ENCODE measurements around the gene SLC29A4. TPM values are rescaled to one million over a fixed set of nuclear protein-coding genes. Genes with fewer than 3 reads are reported as not detected.

SLC29A4 gene
- total and polyA plus RNA-seq, 12 donors, result 0.69 to 22.0 (median 3.5) TPM

DNA sequence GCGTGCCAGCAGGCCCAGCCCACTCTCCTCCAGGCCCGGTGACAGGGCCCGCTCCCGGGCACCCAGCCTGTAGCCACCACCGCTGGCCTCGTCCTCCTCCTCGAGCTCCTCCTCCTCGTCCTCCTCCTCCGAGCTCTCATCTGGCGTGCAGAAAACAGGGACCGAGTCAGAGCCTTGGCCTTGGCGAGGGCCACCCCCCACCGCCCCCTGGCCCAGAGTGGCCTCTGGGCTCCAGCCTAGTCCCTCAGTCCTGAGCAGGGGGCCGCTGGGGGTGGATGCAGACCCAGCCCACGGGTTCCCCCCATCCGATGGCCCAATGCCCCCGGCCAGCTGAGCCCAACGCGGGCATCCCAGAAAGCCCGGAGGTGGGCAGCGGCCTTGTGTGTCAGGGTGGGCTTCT is 62.9 kb downstream of the SLC29A4 start:
- no peak overlapping the region for H3K27ac ChIP-seq
- WGBS, 4 donors, result 96 to 100% (median 97%) methylated on average over 5 to 21 of the region's 21 CpGs
- no peak for DNase-seq
- no peak overlapping the region for H3K4me3 ChIP-seq
- intact Hi-C loops (cut with DNase I), result no loop called here
- peaks cover 0 to 62% of the 10 kb centered on the region in 2 donors for H3K36me3 ChIP-seq (replicated peaks in 1 of 2)
- H3K4me1 ChIP-seq (replicated peaks in 1 of 2), result no peaks in the 10 kb centered on the region
- H3K9me3 ChIP-seq (replicated peaks in 1 of 3), result peaks cover 0 to 9% (median 0%) of the 10 kb centered on the region in 3 donors
- H3K27me3 ChIP-seq, result no peaks in the 10 kb centered on the region
- TF ChIP-seq, protein P1, sequence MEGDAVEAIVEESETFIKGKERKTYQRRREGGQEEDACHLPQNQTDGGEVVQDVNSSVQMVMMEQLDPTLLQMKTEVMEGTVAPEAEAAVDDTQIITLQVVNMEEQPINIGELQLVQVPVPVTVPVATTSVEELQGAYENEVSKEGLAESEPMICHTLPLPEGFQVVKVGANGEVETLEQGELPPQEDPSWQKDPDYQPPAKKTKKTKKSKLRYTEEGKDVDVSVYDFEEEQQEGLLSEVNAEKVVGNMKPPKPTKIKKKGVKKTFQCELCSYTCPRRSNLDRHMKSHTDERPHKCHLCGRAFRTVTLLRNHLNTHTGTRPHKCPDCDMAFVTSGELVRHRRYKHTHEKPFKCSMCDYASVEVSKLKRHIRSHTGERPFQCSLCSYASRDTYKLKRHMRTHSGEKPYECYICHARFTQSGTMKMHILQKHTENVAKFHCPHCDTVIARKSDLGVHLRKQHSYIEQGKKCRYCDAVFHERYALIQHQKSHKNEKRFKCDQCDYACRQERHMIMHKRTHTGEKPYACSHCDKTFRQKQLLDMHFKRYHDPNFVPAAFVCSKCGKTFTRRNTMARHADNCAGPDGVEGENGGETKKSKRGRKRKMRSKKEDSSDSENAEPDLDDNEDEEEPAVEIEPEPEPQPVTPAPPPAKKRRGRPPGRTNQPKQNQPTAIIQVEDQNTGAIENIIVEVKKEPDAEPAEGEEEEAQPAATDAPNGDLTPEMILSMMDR (IDR thresholded peaks at IDR 0.05), result no peak
- TF ChIP-seq POLR2A (IDR thresholded peaks at IDR 0.05), result no peak

DNA sequence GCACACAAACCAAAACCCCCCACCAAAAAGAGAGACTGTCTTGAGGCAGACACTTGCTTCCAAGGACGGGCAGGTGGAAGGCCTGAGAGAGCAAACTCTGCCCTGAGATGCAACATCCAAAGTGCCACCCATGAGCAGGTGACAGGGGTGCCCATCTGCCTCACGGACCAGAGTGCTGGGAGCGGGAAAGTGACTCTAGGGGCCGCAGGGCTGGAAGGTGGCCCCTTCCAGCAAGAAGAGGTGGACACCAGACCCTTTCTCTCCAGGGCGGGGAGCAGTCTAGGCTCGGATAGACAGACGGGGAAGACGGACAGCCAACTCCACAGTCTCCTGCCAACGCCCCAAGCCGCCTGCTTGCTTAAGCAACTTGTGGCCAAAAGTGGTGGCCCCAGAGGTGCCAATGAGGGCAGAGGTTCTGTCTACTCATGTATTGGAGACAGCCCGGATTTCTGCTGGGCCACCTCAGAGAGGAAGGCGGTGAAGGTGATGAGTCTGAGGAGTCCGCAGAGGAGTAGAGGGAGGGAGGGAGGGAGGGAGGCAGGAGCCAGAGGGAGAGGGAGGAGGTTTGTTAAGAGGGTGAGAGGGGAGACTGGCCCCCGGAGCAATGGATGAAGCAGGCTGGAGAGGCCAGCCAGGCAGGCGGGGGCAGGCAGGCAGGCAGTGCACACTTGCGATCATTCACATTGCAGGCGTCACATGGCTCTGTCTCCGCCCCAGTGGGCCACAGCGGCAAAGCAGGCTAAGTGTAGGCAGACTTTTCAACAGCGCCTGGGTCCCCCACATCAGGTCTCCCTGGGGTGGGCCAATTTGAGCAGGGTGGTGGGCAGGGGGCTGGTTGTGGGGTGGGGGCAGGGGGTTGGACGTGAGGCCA is 65.6 kb downstream of the SLC29A4 start:
- no peaks in the 10 kb centered on the region for H3K27me3 ChIP-seq
- TF ChIP-seq, protein P1 (IDR thresholded peaks at IDR 0.05), result no peak
- no peak for TF ChIP-seq POLR2A (IDR thresholded peaks at IDR 0.05)
- no peak for DNase-seq
- H3K4me1 ChIP-seq (replicated peaks in 1 of 2), result no peaks in the 10 kb centered on the region
- peaks cover 0 to 9% (median 0%) of the 10 kb centered on the region in 3 donors for H3K9me3 ChIP-seq (replicated peaks in 1 of 3)
- no peak overlapping the region for H3K4me3 ChIP-seq
- WGBS, 4 donors, result 84 to 93% (median 90%) methylated on average over 7 to 21 of the region's 21 CpGs
- peak overlapping the region in 1 of 5 donors; percentile 5 for H3K27ac ChIP-seq
- peaks cover 0 to 59% of the 10 kb centered on the region in 2 donors for H3K36me3 ChIP-seq (replicated peaks in 1 of 2)
- intact Hi-C loops (cut with DNase I), result no loop called here

- intact Hi-C loops (cut with DNase I), result no loop called here
- peak overlapping the region in 1 of 5 donors; percentile 5 for H3K27ac ChIP-seq
- no peaks in the 10 kb centered on the region for H3K27me3 ChIP-seq
- H3K4me1 ChIP-seq (replicated peaks in 1 of 2), result peaks cover 0 to 4% of the 10 kb centered on the region in 2 donors
- H3K36me3 ChIP-seq (replicated peaks in 1 of 2), result peaks cover 0 to 55% of the 10 kb centered on the region in 2 donors
- no peak overlapping the region for H3K4me3 ChIP-seq
- peaks cover 0 to 5% (median 0%) of the 10 kb centered on the region in 3 donors for H3K9me3 ChIP-seq (replicated peaks in 1 of 3)
- TF ChIP-seq POLR2A (IDR thresholded peaks at IDR 0.05), result no peak
- TF ChIP-seq, protein P1 (IDR thresholded peaks at IDR 0.05), result no peak
- no peak for DNase-seq
- 84 to 97% (median 88%) methylated on average over 7 to 17 of the region's 17 CpGs for WGBS, 4 donors
Measured at GRCh38 chr7:5349005-5349380, 66.2 kb downstream of the SLC29A4 start.

GRCh38 chr7:5349437-5350173 is 66.9 kb downstream of the SLC29A4 start:
- no peak overlapping the region for H3K27ac ChIP-seq
- H3K27me3 ChIP-seq, result no peaks in the 10 kb centered on the region
- peaks cover 0 to 10% of the 10 kb centered on the region in 2 donors for H3K4me1 ChIP-seq (replicated peaks in 1 of 2)
- H3K9me3 ChIP-seq (replicated peaks in 1 of 3), result no peaks in the 10 kb centered on the region
- TF ChIP-seq, protein P1 (IDR thresholded peaks at IDR 0.05), result no peak
- TF ChIP-seq POLR2A (IDR thresholded peaks at IDR 0.05), result no peak
- intact Hi-C loops (cut with DNase I), result no loop called here
- 68 to 82% (median 77%) methylated on average over 21 to 34 of the region's 34 CpGs for WGBS, 4 donors
- no peak for DNase-seq
- H3K36me3 ChIP-seq (replicated peaks in 1 of 2), result peaks cover 0 to 49% of the 10 kb centered on the region in 2 donors
- H3K4me3 ChIP-seq, result no peak overlapping the region

Data from adrenal gland (tissue), 12 donors.